NCI-H2196 treated with DMSO at 0.1 percent for 48 hours (cell line): ENCODE measurements around the gene APH1B.
"Not testable (repeated sequence)": the region's sequence is repeated elsewhere in the genome, so short reads cannot be mapped to it uniquely, and the experiment has no call there.

Experiments
- DNase-seq: peaks from one replicate; lab custom pipeline; 2025; ENCODE audit not compliant: unreplicated experiment; lab: John Stamatoyannopoulos, UW

The APH1B gene

DNA sequence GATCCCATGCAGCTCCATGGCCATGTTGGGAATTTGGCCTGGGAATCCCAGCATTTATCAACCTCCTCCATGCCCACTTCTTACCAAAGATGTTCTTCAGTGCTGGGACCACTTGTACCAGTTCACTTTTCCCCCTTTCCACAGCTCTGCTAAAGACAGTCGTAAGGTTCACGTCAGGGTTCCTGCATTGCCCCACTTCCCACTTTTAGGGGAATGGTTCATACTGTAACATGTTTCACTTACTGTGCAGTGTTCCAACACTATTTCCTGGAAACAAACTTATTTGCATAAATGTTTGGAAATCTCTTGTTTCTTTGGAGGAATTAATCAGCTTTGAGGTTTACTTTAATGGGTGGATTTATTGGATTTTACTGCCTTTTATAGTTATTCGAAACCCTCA, 17.0 kb downstream of the APH1B start:
- DNase-seq: no peak

DNA sequence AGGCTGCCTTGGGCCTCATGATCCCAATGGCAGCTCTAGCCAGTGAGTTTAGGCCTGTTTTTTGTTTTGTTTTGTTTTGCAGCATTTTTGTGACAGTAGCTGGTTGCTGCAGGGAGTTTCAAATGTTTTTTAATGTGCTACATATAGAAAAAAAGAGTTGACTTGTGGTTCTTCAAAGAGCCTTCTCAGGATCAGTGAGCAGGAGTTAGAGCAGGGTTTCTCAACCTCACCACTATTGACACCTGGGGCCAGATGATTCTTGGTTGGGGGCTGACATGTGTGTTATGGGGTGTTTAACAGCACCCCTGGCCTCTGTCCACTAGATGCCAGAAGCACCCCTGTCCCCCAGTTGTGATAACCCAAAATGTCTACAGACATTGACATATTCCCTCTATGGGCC, 17.9 kb downstream of the APH1B start:
- DNase-seq: no peak

DNA sequence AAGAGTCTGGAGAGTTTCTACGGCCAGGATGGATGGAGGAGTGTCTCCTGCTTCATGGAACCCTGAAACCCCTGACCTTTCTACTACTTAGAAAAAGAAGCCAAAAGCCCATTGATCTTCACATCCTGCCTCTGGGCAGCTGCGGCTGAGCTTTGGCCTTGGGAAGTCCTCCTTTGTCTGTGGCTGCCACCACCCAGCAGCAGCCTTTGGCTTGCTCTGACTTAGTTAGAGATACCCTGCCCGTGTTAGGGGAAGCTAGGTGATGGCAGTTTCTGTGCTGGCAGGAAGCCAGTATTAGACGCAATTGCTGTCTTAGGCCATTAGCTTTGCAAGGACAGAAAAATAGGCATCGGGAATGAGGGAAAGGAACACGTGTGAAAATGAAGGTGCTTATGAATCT, 18.8 kb downstream of the APH1B start:
- no peak for DNase-seq

DNA sequence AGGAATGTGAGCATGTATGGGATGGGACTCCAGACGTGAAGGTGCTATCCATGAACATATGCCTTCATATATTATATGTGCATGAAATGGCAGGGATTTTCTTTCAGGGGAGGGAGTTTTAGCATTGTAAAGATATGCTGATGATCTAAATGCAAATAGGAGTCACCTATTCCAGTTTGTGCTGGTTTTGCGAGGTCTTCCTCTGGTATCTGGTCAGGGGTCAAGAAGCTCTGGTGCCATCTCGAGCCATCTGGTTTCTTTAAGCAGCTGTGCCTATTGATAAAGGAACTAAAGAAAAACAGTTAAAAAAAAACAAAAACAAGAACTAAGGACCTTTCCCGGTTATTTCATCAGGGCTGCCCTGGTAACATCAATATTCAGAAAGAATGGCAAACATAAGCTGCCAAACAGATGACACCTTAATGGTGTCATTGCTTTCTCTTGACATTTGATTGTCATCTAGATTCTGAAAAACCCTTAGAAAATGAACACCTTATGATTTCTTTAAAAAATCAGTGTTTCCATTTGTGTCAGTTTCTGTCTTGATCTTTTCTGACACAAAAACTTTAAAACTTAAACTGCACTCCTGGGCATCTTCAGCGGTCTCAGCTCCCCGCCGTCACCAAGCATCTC, 22.7 kb downstream of the APH1B start:
- no peak for DNase-seq

DNA sequence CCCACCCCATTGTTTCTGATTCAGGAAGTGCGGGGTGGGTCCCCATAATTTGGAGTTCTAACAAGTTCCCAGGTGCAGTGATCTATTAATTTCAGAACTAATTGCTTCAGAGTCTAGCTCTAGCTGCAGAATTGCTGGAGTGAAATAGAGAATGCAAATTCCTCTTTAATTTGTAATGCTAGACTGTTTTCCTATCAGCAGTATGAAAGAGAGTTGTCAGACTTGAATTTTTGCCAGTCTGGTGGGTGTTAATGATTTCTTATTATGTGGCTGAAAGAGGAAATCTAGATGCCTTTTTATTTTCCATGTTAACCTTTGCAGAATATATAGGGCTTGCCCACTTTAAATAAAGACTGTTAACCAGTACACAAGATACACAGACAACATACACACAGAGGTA, 23.7 kb downstream of the APH1B start:
- DNase-seq: no peak

DNA sequence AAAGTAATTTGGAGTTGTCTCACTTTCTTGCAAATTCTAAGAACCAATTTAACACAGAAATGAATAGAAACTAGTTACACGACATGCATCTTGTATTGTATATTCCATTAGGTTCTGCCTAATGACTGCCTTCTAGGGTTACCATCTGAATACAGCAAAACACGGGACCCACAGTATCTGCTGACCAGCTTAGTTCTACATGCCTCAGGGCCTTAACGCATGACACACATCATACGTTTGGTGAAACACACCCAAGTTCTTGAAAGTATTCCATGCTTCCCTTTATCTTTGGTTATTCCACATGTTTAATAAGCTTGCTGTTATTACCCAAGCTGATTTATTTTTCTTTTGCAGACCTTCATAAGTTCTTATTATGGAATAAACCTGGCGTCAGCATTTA, 27.9 kb downstream of the APH1B start:
- DNase-seq: no peak

DNA sequence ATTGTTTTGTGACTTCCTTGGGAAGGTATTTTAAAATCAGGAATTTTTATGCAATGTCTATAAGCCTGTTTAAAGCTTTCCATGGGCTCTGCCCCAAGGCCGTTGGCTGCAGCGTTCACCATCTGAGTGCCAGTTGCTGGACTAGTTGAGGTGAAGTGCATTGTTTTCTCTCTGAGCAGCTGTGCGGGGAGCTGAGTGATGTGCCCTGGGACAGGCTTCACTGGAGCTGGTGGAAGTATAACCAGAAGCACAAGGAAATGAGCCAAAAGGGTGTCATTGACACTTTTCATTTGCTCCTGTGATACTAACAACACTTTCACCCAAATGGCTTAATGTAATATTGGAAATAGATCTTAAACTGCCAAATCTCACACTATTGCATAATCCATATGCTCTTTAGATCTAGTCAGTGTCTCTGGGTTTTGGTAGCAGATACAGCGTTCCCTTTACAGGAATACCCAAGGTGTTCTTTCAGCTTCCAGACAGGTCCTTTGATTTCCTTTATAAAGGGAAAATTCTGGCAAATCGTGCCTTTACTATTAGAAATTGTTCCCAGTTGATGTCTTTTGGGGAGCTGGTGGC, 29.2 kb downstream of the APH1B start:
- DNase-seq: no peak

DNA sequence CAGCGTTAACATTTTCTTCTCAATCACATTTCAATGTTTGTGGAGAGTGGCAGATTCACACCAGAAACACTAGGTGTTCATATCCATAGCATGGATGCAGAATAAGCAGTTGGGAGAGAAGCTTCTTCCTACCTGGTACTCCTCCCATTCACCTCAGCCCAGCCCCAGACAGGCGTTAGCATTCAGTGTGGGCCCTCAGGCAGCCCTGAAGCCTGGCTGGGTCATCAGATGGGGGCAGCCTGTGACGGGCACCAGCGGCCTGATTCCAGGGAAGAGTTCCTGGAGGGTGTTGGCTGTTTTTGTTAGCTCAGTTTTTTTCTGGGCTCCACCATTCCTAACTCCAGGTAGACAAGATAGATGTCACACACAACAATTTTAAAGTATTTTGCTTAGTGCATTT, 31.1 kb downstream of the APH1B start:
- DNase-seq: no peak

DNA sequence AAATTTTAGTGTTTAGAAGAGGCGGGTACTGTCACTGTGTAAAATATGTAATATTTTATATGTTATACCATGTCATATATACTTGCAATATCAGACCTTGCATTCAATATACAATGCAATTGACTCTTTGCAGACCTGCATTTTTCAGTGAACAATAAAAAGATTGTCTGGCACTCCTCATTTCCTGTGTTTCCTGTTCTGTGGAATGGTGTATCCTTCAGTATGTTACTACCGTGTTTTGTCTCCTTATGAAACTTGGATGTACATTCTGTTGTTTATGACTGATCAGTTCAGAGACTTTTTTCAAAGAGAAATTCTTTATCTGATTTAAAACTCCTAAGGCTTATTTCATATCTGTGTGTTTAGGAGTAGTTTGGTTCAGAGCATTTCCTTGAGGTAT, 31.5 kb downstream of the APH1B start:
- DNase-seq: no peak

DNA sequence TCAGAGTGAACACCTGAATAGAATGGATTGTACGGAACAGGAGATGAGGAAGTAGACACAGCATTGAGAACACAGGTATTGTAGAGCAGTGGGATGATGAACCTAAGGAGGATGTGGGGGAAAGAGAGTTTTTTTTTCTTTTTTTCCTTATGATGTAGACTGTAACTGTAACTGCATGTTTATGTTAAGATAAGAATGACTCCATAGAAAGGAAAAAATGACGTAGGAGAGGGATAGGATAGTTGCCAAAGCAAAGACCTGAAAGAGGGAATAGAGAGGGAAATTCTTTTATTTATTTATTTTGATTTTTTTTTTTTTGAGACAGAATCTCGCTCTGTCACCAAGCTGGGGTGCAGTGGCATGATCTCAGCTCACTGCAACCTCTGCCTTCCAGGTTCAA, 33.2 kb downstream of the APH1B start:
- no peak for DNase-seq

DNA sequence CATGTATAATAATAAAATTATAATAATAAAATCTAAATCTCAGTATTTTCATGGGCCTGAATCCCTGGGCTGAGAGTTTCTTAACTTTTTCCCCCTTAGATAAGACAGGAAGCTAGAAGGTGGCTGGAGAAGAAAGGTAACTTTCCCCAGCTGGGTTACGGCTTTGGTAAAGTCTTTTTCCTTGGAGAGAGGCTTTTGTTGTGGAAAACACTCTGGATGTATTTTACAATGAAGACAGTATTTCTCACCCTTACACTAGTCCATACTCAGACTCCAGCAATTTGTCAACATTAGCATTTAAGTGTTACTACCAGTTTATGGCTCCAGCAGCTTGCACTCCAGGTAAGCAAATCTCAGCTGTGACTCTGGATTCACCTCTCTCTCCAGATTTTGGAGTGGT, 34.9 kb downstream of the APH1B start:
- DNase-seq: no peak

DNA sequence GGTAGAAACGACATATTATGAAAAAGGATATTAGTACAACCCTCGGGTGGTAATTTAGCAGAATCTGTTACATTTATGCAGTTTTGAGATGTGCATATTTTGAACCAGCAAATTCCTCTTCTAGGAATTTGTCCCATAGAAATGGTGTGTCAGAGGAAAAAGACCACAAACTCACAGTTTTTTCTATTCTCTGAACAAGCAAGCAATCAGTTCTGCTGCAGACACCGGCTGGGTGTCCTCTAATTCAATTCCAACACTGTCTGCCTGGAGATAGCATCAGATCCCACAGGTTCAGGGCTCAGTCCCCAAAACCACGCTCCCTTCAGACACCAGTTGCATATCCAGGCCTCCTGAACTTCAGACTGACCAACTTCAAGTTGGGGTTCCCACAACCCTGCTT, 36.4 kb downstream of the APH1B start:
- DNase-seq: no peak

DNA sequence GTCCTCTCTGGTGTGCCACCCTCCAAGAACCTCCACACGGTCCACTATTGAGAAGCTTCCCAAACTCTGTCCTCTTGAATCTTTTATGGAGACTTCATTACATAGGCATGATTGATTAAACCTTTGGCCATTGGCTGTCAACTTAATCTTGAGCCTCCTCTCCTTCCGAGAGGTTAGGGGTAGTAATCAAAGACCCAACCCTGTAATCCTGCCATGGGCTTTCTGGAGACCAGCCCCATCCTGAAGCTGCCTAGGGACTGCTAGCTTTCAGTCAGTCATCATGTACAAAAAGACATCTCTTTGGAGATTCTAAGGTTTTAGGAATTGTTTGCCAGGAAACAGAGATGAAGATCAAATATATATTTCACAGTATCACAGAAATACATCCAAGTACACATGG, 37.0 kb downstream of the APH1B start:
- no peak for DNase-seq

DNA sequence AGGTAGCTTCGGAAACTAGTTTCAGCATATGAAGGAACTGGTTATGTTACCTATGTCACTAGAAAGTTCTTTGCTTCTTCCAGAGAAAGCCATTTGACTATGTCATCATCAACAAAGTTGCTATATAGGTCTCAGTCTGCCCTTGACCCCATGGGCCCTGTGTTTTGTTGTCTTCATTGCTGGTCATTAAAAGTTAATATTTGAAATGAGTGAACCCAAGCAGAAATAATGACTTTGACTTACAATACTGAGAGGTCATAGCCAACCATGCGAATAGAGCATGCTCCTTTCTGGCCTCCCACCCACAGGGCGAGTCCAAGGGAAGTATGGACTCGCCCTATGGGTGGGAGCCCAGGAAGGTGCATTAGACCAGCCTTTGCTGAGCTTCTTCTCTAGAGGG, 40.9 kb downstream of the APH1B start:
- no peak for DNase-seq

DNA sequence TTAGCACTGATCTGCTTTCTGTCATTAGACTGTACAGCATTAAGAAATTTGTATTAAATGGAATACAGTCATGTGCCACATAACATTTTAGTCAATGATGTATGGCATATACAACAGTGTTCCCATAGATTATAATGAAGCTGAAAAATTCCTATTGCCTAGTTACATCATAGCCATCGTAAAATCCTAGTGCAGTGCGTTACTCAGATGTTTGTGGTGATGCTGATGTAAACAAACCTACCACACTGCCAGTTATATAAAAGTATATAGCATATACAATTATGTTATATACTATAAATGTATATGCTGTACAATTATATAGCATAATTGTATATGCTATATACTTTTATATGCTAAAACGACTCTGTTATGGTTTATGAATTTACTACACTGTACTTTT, 41.7 kb downstream of the APH1B start:
- no peak for DNase-seq

DNA sequence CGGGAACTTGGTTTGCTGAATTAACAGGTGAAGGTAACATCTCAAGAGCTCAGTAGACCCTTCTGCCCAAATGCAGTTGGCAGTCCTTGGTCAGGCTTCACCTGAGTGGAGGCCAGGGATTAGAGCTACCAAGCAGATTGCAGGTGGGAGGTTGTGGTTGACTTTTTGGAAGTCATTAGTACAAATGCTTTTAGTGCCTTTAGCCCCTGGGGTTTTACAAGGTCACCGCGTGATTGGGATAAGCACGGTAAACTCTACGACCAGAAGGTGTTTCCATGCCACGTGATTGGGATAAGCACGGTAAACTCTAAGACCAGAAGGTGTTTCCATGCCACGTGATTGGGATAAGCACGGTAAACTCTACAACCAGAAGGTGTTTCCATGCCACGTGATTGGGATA, 43.0 kb downstream of the APH1B start:
- not testable (repeated sequence) for DNase-seq

DNA sequence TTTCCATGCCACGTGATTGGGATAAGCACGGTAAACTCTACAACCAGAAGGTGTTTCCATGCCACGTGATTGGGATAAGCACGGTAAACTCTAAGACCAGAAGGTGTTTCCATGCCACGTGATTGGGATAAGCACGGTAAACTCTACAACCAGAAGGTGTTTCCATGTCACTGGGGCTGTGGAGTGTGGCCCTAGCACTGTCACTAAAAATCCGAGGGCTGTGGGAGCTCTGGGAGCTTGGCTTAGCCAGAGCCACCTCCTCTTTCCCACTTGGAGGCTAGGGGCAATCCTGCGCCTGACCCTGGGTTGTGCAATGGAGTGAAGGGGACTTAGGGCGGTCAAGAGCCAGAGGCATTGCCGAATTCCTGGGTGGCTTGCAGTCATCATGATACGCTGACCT, 43.6 kb downstream of the APH1B start:
- not testable (repeated sequence) for DNase-seq

DNA sequence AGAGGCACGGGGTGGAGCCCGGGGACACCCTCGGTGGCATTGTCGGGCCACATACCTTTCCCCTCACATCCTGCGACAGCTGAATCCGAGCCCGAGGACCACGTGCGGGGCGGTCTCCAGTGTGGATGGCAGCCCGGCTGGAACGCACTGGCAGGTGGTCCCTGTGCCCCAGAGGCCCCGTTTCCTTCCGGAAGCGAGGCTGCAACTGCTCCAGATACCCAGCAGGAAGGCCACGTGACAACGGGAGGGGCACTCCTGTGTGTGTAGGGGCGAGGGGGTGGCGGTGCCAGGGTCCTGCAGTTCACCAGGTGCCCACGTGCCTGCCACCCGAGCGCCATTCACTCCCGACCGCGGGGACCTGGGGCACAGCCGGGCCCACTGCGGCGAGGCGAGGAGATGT, 44.1 kb downstream of the APH1B start:
- no peak for DNase-seq

DNA sequence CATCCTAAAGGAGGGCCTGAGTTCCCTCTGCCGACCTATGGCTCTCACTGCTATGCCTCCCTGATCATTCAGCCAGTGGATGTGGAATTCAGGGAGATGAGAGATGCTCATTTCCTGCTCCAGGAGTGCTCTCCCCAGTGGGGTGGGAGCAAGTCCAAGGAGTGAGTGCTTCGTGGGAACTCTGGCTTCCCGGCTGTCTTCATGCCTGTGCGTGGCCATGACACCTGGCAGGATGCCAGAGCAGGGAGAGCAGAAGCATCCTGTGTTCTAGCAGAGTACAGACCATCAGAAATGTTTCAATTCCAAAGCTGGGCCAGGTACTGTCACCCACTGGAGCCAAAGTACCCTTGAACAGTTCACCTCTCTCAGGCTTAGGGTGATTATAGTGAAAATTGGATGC, 45.1 kb downstream of the APH1B start:
- no peak for DNase-seq

DNA sequence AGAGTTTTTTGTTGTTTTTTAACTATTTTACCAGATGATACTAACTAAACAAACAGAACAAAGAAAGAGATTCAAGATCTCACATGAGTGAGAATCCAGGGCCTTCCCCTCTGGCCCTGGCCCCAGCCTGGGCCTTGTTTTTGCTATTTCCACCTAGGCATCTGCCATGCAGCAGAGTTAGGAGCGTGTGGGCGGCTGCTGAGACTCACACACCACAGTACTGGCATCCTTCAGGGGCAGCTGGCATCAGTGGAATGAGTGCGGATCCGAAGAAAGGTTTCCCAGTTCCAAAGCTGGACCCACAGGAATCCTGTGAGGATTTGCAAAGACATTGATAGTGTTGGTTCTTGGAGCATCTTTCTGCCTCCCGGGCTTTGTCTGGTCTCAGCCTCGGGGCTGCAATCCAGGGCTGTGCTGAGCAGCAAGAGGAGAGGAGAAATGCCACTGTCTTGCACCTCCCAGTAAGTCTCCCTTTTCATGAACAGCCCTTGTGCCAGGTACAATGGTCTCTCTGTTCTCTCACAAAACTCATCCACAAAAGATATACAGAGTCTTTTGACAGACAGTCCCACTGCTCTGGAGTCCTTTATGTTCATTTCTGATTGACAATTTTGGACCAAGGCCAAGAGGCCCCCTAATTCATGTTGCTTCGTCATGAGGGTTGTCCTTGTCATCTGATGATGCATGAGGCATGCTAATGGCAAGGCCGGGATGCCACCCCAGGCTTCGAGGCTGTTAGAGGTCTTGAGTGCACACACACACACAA, 46.6 kb downstream of the APH1B start:
- no peak for DNase-seq

DNA sequence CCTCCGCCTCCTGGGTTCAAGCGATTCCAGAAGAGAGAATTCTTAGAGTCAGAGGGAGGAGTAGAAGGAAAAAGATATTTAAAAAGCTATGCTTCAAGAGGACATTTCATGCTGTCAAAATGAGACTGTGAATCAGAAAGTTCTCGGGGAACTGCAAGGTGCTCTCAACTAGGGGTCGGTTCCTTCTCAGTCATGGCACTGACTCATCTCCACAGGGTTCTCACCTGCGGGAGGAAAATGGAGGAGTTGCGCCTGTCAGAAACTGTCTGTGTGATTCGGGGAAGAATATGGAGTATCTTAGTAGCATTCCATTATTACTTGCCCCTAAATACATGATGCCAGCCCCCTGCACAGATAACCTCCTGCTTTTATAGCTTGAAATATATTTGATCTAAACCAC, 47.4 kb downstream of the APH1B start:
- no peak for DNase-seq

DNA sequence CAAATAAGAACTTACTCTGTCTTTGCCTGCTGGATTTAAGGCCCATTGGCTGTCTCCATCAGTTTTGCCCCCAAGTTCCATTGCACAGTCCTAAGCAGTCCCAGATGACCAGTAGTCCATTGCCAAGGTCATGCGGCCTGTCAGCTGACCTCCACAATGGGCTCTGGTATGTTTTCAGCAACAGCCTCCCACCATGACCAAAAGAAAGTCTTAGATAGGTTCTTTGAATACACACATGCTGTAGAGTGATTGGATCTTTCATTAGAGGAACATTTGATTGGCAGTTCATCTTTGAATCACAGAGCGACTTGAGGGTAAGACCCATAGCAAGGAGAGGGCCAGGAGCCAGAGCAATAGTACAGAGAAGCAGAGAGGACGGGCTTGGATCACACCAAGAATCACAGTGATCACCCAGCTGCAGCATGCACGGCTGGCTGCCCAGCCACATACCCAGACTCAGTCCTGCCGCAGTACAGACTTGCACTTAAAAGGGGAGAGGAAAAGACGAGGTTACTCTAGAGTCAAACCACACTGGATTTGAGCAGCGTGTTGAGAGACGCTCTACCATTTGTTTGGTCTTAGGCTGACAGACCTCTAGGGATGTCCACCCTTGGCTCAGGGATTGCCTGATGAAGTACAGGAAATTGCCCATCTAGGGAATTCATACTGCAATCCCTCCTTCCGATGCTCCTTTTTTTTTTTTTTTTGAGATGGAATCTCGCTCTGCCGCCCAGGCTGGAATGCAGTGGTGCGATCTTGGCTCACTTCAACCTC, 50.4 kb downstream of the APH1B start:
- no peak for DNase-seq
